Activated CD4-positive, alpha-beta T cell treated with anti-CD3 and anti-CD28 coated beads for 36 hours (primary cell): ENCODE measurements around the gene EMILIN3. TPM values are rescaled to one million over a fixed set of nuclear protein-coding genes. Genes with fewer than 3 reads are reported as not detected.

Experiments used
- ATAC-seq: fragments of 200-7000 bp; cut with Tn5 transposase; one replicate; pipeline ENCODE4 v1.10.0; 2021; ENCODE audit warnings: mild to moderate bottlenecking, moderate library complexity
- CTCF ChIA-PET: fragments of 350-600 bp; sonication (Branson Sonifier 250); formaldehyde crosslinking; loops from one replicate; lab custom pipeline; 2021; ENCODE audit warnings: antibody characterized with exemption; lab: Charles Lee
- POLR2A ChIA-PET: fragments of 350-600 bp; sonication (Branson Sonifier 250); formaldehyde crosslinking; loops from one replicate; lab custom pipeline; 2021; ENCODE audit warnings: antibody characterized with exemption, inconsistent platforms; lab: Charles Lee
- DNase-seq: peaks from one replicate; pipeline ENCODE4 v3.0.0-alpha.2; 2020
- H3K27ac Mint-ChIP-seq: one replicate; pipeline ENCODE4 v1.8.0; 2021; ENCODE audit warnings: mixed read lengths
- H3K27me3 Mint-ChIP-seq: one replicate; pipeline ENCODE4 v1.8.0; 2021; ENCODE audit warnings: mixed read lengths
- H3K36me3 Mint-ChIP-seq: one replicate; pipeline ENCODE4 v1.8.0; 2021; ENCODE audit warnings: low read depth, mixed read lengths
- H3K4me1 Mint-ChIP-seq: one replicate; pipeline ENCODE4 v1.8.0; 2021; ENCODE audit warnings: mixed read lengths
- H3K4me3 Mint-ChIP-seq: one replicate; pipeline ENCODE4 v1.8.0; 2021; ENCODE audit warnings: mild to moderate bottlenecking, moderate library complexity, mixed read lengths
- H3K9me3 Mint-ChIP-seq: one replicate; pipeline ENCODE4 v1.8.0; 2021; ENCODE audit warnings: low read depth, mixed read lengths
- intact Hi-C, 2 experiments: fragments of 100-400 bp; cut with DNase I in 1 of 2; cut with micrococcal nuclease in 1 of 2; formaldehyde crosslinking; loops; one replicate each; pipeline versions ENCODE4 v1.14.2 to v1.15.1; 2022 to 2024; cut with DNase I, micrococcal nuclease
- total RNA-seq, 2 experiments: library from RNA; stranded (reverse); gene quantifications; one replicate each; pipeline ENCODE4 v1.2.3, GENCODE V29; 2021

Gene EMILIN3
- total RNA-seq, 2 experiments from 2014 or later = 0.05 to 0.16 TPM

- DNase-seq = no peak
- H3K27ac Mint-ChIP-seq = no peak overlapping the region
- H3K27me3 Mint-ChIP-seq = peaks cover 12% of the 10 kb centered on the region
- peaks cover 4% of the 10 kb centered on the region for H3K4me1 Mint-ChIP-seq
- intact Hi-C loops = no loop called here
- POLR2A ChIA-PET = no interaction called here
- no peak overlapping the region for H3K4me3 Mint-ChIP-seq
- CTCF ChIA-PET = no interaction called here
- H3K9me3 Mint-ChIP-seq = peaks cover 17% of the 10 kb centered on the region
- no peak for ATAC-seq
- H3K36me3 Mint-ChIP-seq = peaks cover 2% of the 10 kb centered on the region
Observed at GRCh38 chr20:41373931-41374920, 7.6 kb upstream of the EMILIN3 start.

- CTCF ChIA-PET = no interaction called here
- peaks cover 16% of the 10 kb centered on the region for H3K27me3 Mint-ChIP-seq
- intact Hi-C loops = no loop called here
Observed at GRCh38 chr20:41373251-41373783, 6.7 kb upstream of the EMILIN3 start.

GRCh38 chr20:41371371-41371770, 4.8 kb upstream of the EMILIN3 start:
- H3K4me1 Mint-ChIP-seq = peaks cover 10% of the 10 kb centered on the region
- DNase-seq (no peak), ATAC-seq (no peak)
- no peak overlapping the region for H3K4me3 Mint-ChIP-seq
- peaks cover 17% of the 10 kb centered on the region for H3K9me3 Mint-ChIP-seq
- POLR2A ChIA-PET = no interaction called here
- no peak overlapping the region for H3K27ac Mint-ChIP-seq
- H3K36me3 Mint-ChIP-seq = peaks cover 2% of the 10 kb centered on the region
- intact Hi-C loops = no loop called here
- CTCF ChIA-PET = no interaction called here
- H3K27me3 Mint-ChIP-seq = peaks cover 23% of the 10 kb centered on the region

More at GRCh38 chr20:41373251-41373783, 6.7 kb upstream of the EMILIN3 start:
- H3K27ac Mint-ChIP-seq = no peak overlapping the region
- H3K9me3 Mint-ChIP-seq = peaks cover 17% of the 10 kb centered on the region
- H3K4me3 Mint-ChIP-seq = no peak overlapping the region
- H3K36me3 Mint-ChIP-seq = peaks cover 2% of the 10 kb centered on the region
- H3K4me1 Mint-ChIP-seq = peaks cover 4% of the 10 kb centered on the region
- no peak for DNase-seq
- no peak for ATAC-seq
- POLR2A ChIA-PET = no interaction called here

- peaks cover 10% of the 10 kb centered on the region for H3K4me1 Mint-ChIP-seq
- peaks cover 17% of the 10 kb centered on the region for H3K9me3 Mint-ChIP-seq
- H3K36me3 Mint-ChIP-seq = peaks cover 2% of the 10 kb centered on the region
- DNase-seq = no peak
- no peak overlapping the region for H3K27ac Mint-ChIP-seq
- peak; percentile 42 for ATAC-seq
- peaks cover 26% of the 10 kb centered on the region for H3K27me3 Mint-ChIP-seq
- ChIA-PET POLR2A (no interaction called here), CTCF (no interaction called here)
- intact Hi-C loops = no loop called here
- no peak overlapping the region for H3K4me3 Mint-ChIP-seq
Observed at GRCh38 chr20:41370176-41370575, 3.6 kb upstream of the EMILIN3 start.

GRCh38 chr20:41369673-41370072, 3.1 kb upstream of the EMILIN3 start:
- CTCF ChIA-PET = interaction anchor here (0.6 to 0.7 kb wide), 2 partner anchors 29 to 346 kb away, joined by 3 read pairs; partner anchors contain the start of gene LPIN3
- H3K4me3 Mint-ChIP-seq = no peak overlapping the region
- H3K27ac Mint-ChIP-seq = no peak overlapping the region
- DNase-seq = no peak
- intact Hi-C loops = no loop called here
- no peak for ATAC-seq
- peaks cover 2% of the 10 kb centered on the region for H3K36me3 Mint-ChIP-seq
- H3K9me3 Mint-ChIP-seq = peaks cover 17% of the 10 kb centered on the region
- POLR2A ChIA-PET = no interaction called here
- peaks cover 10% of the 10 kb centered on the region for H3K4me1 Mint-ChIP-seq
- H3K27me3 Mint-ChIP-seq = peaks cover 28% of the 10 kb centered on the region

GRCh38 chr20:41367956-41368355, 1.3 kb upstream of the EMILIN3 start:
- Mint-ChIP-seq H3K4me3 (no peak overlapping the region), H3K4me1 (peaks cover 10% of the 10 kb centered on the region), H3K27me3 (peaks cover 28% of the 10 kb centered on the region), H3K27ac (no peak overlapping the region), H3K36me3 (peaks cover 2% of the 10 kb centered on the region), H3K9me3 (peaks cover 15% of the 10 kb centered on the region)
- DNase-seq (no peak), ATAC-seq (no peak)
- POLR2A ChIA-PET = no interaction called here
- CTCF ChIA-PET = interaction anchor here (0.7 kb wide), 1 partner anchor 46 kb away, joined by 3 read pairs; no protein-coding TSS in a partner anchor
- intact Hi-C loops = no loop called here

- ATAC-seq = no peak
Observed at GRCh38 chr20:41367393-41367695, 726 bp upstream of the EMILIN3 start.

GRCh38 chr20:41365777-41366545, 657 bp downstream of the EMILIN3 start:
- Mint-ChIP-seq H3K27ac (no peak overlapping the region), H3K9me3 (peaks cover 2% of the 10 kb centered on the region), H3K36me3 (no peaks in the 10 kb centered on the region), H3K27me3 (peaks cover 26% of the 10 kb centered on the region), H3K4me3 (no peak overlapping the region), H3K4me1 (peaks cover 10% of the 10 kb centered on the region)
- ATAC-seq = peak; percentile 42
- intact Hi-C loops = no loop called here
- peak; percentile 24 for DNase-seq
- ChIA-PET POLR2A (no interaction called here), CTCF (no interaction called here)

More at GRCh38 chr20:41367393-41367695, 726 bp upstream of the EMILIN3 start:
- CTCF ChIA-PET = interaction anchor here (0.7 kb wide), 1 partner anchor 45 kb away, joined by 3 read pairs; no protein-coding TSS in a partner anchor
- Mint-ChIP-seq H3K4me3 (peak overlapping the region; percentile 5), H3K36me3 (peaks cover 2% of the 10 kb centered on the region), H3K27ac (no peak overlapping the region), H3K4me1 (peaks cover 10% of the 10 kb centered on the region), H3K9me3 (peaks cover 9% of the 10 kb centered on the region), H3K27me3 (peaks cover 26% of the 10 kb centered on the region)
- DNase-seq = no peak
- intact Hi-C loops = no loop called here
- POLR2A ChIA-PET = no interaction called here

- H3K4me1 Mint-ChIP-seq = peaks cover 10% of the 10 kb centered on the region
- H3K27me3 Mint-ChIP-seq = peaks cover 26% of the 10 kb centered on the region
- H3K36me3 Mint-ChIP-seq = no peaks in the 10 kb centered on the region
- H3K4me3 Mint-ChIP-seq = no peak overlapping the region
- intact Hi-C loops = no loop called here
- no peak overlapping the region for H3K27ac Mint-ChIP-seq
- DNase-seq (no peak), ATAC-seq (no peak)
- H3K9me3 Mint-ChIP-seq = no peaks in the 10 kb centered on the region
- POLR2A ChIA-PET = no interaction called here
- CTCF ChIA-PET = no interaction called here
Observed at GRCh38 chr20:41364967-41365765, 1.5 kb downstream of the EMILIN3 start.

GRCh38 chr20:41364236-41364855, 2.3 kb downstream of the EMILIN3 start:
- intact Hi-C loops = no loop called here
- ChIA-PET POLR2A (no interaction called here), CTCF (no interaction called here)
- Mint-ChIP-seq H3K27me3 (peaks cover 24% of the 10 kb centered on the region), H3K4me3 (no peak overlapping the region), H3K27ac (no peak overlapping the region), H3K9me3 (no peaks in the 10 kb centered on the region), H3K36me3 (no peaks in the 10 kb centered on the region), H3K4me1 (peaks cover 6% of the 10 kb centered on the region)
- DNase-seq (no peak), ATAC-seq (no peak)
